HL-60 (cell line): Measurements from ENCODE around the gene TMBIM4.
A peak's percentile ranks its signal among the peaks of the same experiment; 100 is the strongest.

Experiments
- DNase-seq, 2 experiments: peaks; one replicate each; pipeline ENCODE4 v3.0.0-alpha.2; 2010 to 2020; ENCODE audit warnings: low read depth in 1 of 2, low spot score in 1 of 2
- H3K27ac ChIP-seq: fragments of 250-450 bp; sonication (Bioruptor Pico); replicated peaks from 2 replicates; pipeline ENCODE4 v1.5.1; 2020; ENCODE audit warnings: mild to moderate bottlenecking, moderate library complexity
- H3K27me3 ChIP-seq: fragments of 250-450 bp; sonication (Bioruptor Pico); 2 replicates; pipeline ENCODE4 v1.5.1; 2021; ENCODE audit warnings: mild to moderate bottlenecking, moderate library complexity; ENCODE audit not compliant: insufficient read depth, poor library complexity, severe bottlenecking
- H3K4me3 ChIP-seq: replicated peaks from 2 replicates; pipeline ENCODE4 v1.5.1; 2011; ENCODE audit warnings: mild to moderate bottlenecking, control low read depth, low read length; ENCODE audit not compliant: insufficient read depth
- CTCF ChIP-seq: IDR thresholded peaks from one replicate; pipeline ENCODE4 v1.5.1; 2011; ENCODE audit warnings: low read length, control low read depth, inconsistent platforms; ENCODE audit not compliant: insufficient read depth
- GABPA ChIP-seq: IDR thresholded peaks from 2 replicates; pipeline ENCODE4 v1.6.1; 2012; ENCODE audit warnings: low read depth
- POLR2AphosphoS5 ChIP-seq: IDR thresholded peaks from 2 replicates; pipeline ENCODE4 v1.6.1; 2012; ENCODE audit warnings: low read depth
- REST ChIP-seq: IDR thresholded peaks from 2 replicates; pipeline ENCODE4 v1.6.1; 2012; ENCODE audit warnings: low read depth; ENCODE audit not compliant: insufficient replicate concordance
- SPI1 ChIP-seq: IDR thresholded peaks from 2 replicates; pipeline ENCODE4 v1.6.1; 2012; ENCODE audit warnings: low read depth, mild to moderate bottlenecking, borderline replicate concordance

Gene TMBIM4

GRCh38 chr12:66132408-66132807 is 37.4 kb downstream of the TMBIM4 start:
- DNase-seq, result no peak
- peak overlapping the region; percentile 87; the same call in 1 of the 2 replicates for H3K27ac ChIP-seq
- H3K4me3 ChIP-seq, result no peak overlapping the region
- TF ChIP-seq SPI1 (no peak), GABPA (no peak), REST (no peak), CTCF (no peak), POLR2AphosphoS5 (no peak)
- no peaks in the 10 kb centered on the region for H3K27me3 ChIP-seq

GRCh38 chr12:66131067-66131688 is 38.6 kb downstream of the TMBIM4 start:
- TF ChIP-seq POLR2AphosphoS5, result no peak
- TF ChIP-seq CTCF, result no peak
- TF ChIP-seq GABPA, result no peak
- TF ChIP-seq SPI1, result no peak
- no peak for TF ChIP-seq REST
- peak overlapping the region; percentile 86 for H3K4me3 ChIP-seq
- H3K27ac ChIP-seq, result peak overlapping the region; percentile 87
- no peaks in the 10 kb centered on the region for H3K27me3 ChIP-seq
- no peak for DNase-seq

- H3K27ac ChIP-seq, result peak within 1 kb of the TSS; percentile 87
- TF ChIP-seq SPI1 (peak; percentile 69; the same call in 1 of the 2 replicates), GABPA (peak; percentile 93), POLR2AphosphoS5 (peak; percentile 90), REST (peak; percentile 76), CTCF (no peak)
- peak; percentile 81 to 92 for DNase-seq
- H3K4me3 ChIP-seq, result peak within 1 kb of the TSS; percentile 86
- no peaks in the 10 kb centered on the region for H3K27me3 ChIP-seq
These were observed 39.3 kb downstream of the TMBIM4 start, which contains the start of gene LLPH for GRCh38 chr12:66130267-66131066. Gene LLPH (minus strand): TSS chr12:66130750. CDS start chr12:66129106, 1,644 bp downstream.
